Uterus (tissue), 4 donors: ENCODE measurements around the gene SV2A. TPM values are rescaled to one million over a fixed set of nuclear protein-coding genes. Genes with fewer than 3 reads are reported as not detected.
A peak's percentile ranks its signal among the peaks of the same experiment; 100 is the strongest.
"Not testable (repeated sequence)": the region's sequence is repeated elsewhere in the genome, so short reads cannot be mapped to it uniquely, and the experiment has no call there.

Source experiments
- DNase-seq, 2 donors: peaks; one replicate each; pipeline ENCODE4 v3.0.0-alpha.2; 2019 to 2020
- H3K27ac ChIP-seq, 2 donors: fragments of 200-600 bp; sonication (generic); 1 replicate in 1 of 2; 2 replicates in 1 of 2; pipeline ENCODE4 v1.5.1; 2016 to 2018
- H3K27me3 ChIP-seq, 2 donors: fragments of 200-600 bp; sonication (generic); one replicate each; pipeline ENCODE4 v1.5.1; 2018 to 2019; ENCODE audit warnings: control low read depth in 1 of 2
- H3K36me3 ChIP-seq, 2 donors: fragments of 200-600 bp; sonication (generic); one replicate each; pipeline ENCODE4 v1.5.1; 2019; ENCODE audit warnings: control low read depth in 1 of 2
- H3K4me1 ChIP-seq, 2 donors: fragments of 200-600 bp; sonication (generic); one replicate each; pipeline ENCODE4 v1.5.1; 2018 to 2019; ENCODE audit warnings: control low read depth in 1 of 2
- H3K4me3 ChIP-seq, 2 donors: fragments of 200-600 bp; sonication (generic); 1 replicate in 1 of 2; 2 replicates in 1 of 2; pipeline ENCODE4 v1.5.1; 2018 to 2019; ENCODE audit warnings: mild to moderate bottlenecking in 1 of 2
- H3K9me3 ChIP-seq, 2 donors: fragments of 200-600 bp; sonication (generic); one replicate each; pipeline ENCODE4 v1.5.1; 2019; ENCODE audit warnings: control low read depth in 1 of 2
- CTCF ChIP-seq, 4 experiments: fragments of 200-600 bp in 2 of 4; fragments of 450-650 bp in 2 of 4; sonication (generic) in 2 of 4; IDR thresholded peaks; one replicate each; pipeline ENCODE4 v1.5.1; 2016 to 2019; ENCODE audit warnings: antibody characterized with exemption in 4 of 4, mild to moderate bottlenecking in 2 of 4, moderate library complexity in 1 of 4
- POLR2A ChIP-seq, 2 donors: fragments of 450-650 bp; IDR thresholded peaks; one replicate each; pipeline ENCODE4 v1.6.1; 2016; ENCODE audit warnings: antibody characterized with exemption in 2 of 2, mild to moderate bottlenecking in 1 of 2, moderate library complexity in 1 of 2
- intact Hi-C: fragments of 100-400 bp; cut with DNase I; formaldehyde crosslinking; loops from one replicate; pipeline ENCODE4 v1.15.1; 2023; ENCODE audit warnings: low total_unique reads
- total RNA-seq, 4 donors: library from RNA; depleted of rRNA in 3 of 4; stranded (reverse); fragments of >200 nt in 3 of 4; gene quantifications; one replicate each; pipeline versions ENCODE4 v1.1.0 to v1.2.4, GENCODE V29; 2014 to 2023
- donor health status: DM: yes; HTN: yes; CAD: no.

SV2A gene
- total RNA-seq, 4 donors from 2014 or later: 1.5 to 22.6 (median 12.0) TPM

GRCh38 chr1:149942885-149943284 is 25.2 kb upstream of the SV2A start:
- Histone ChIP-seq H3K27me3 (no peaks in the 10 kb centered on the region), H3K4me3 (no peak overlapping the region), H3K36me3 (no peaks in the 10 kb centered on the region), H3K27ac (peak overlapping the region in 1 of 2 donors; percentile 62), H3K9me3 (no peaks in the 10 kb centered on the region), H3K4me1 (peaks cover 0 to 3% of the 10 kb centered on the region in 2 donors)
- intact Hi-C loops: no loop called here
- no peak for TF ChIP-seq CTCF (IDR thresholded peaks at IDR 0.05)
- TF ChIP-seq POLR2A (IDR thresholded peaks at IDR 0.05): no peak
- DNase-seq: no peak

- Histone ChIP-seq H3K9me3 (no peaks in the 10 kb centered on the region), H3K27me3 (no peaks in the 10 kb centered on the region), H3K4me1 (peaks cover 0 to 5% of the 10 kb centered on the region in 2 donors), H3K36me3 (no peaks in the 10 kb centered on the region), H3K4me3 (no peak overlapping the region), H3K27ac (peak overlapping the region; percentile 7 to 62)
- TF ChIP-seq POLR2A (IDR thresholded peaks at IDR 0.05) (no peak), CTCF (IDR thresholded peaks at IDR 0.05) (peak; percentile 16 to 38 (median 26))
- no peak for DNase-seq
- intact Hi-C loops: no loop called here
Measured at GRCh38 chr1:149942207-149942606, 24.6 kb upstream of the SV2A start.

DNA sequence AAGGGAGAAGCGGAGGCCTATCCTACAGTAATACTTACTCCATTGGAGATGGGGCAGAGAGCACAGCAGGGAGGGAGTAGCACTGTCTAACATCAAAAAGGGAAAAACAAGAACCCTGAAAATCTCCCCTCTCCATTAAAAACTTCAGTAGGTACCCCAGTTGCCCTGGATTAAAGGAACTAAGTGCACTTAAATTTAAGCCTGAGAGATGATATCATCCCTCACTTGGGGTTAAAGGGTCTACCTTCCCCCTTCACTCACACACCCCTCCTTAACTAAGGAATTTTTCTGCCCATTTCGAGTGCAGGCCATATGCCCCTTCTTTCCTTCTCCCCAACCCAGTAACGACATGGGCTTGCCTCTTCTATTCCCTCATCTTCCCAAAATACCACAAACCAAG is 22.8 kb upstream of the SV2A start:
- Histone ChIP-seq H3K27me3 (no peaks in the 10 kb centered on the region), H3K9me3 (no peaks in the 10 kb centered on the region), H3K36me3 (no peaks in the 10 kb centered on the region), H3K27ac (peak overlapping the region; percentile 88 to 90), H3K4me1 (peaks cover 0 to 9% of the 10 kb centered on the region in 2 donors), H3K4me3 (no peak overlapping the region)
- TF ChIP-seq POLR2A (IDR thresholded peaks at IDR 0.05) (no peak), CTCF (IDR thresholded peaks at IDR 0.05) (no peak)
- no peak for DNase-seq
- intact Hi-C loops: no loop called here

- H3K9me3 ChIP-seq, H3K27me3 ChIP-seq, H3K4me1 ChIP-seq, DNase-seq, H3K36me3 ChIP-seq, intact Hi-C loops: not testable (repeated sequence)
- peak overlapping the region; percentile 30 to 38 for H3K4me3 ChIP-seq
- peak overlapping the region; percentile 88 to 90 for H3K27ac ChIP-seq
Measured at GRCh38 chr1:149938668-149939003, 21.0 kb upstream of the SV2A start.

- Histone ChIP-seq H3K4me3 (no peak overlapping the region), H3K27me3 (no peaks in the 10 kb centered on the region), H3K4me1 (peaks cover 0 to 10% of the 10 kb centered on the region in 2 donors), H3K27ac (peak overlapping the region; percentile 88 to 90), H3K9me3 (no peaks in the 10 kb centered on the region), H3K36me3 (no peaks in the 10 kb centered on the region)
- TF ChIP-seq CTCF (IDR thresholded peaks at IDR 0.05) (no peak), POLR2A (IDR thresholded peaks at IDR 0.05) (no peak)
- no peak for DNase-seq
- intact Hi-C loops: no loop called here
Measured at GRCh38 chr1:149937759-149938158, 20.1 kb upstream of the SV2A start.
